CD4-positive, alpha-beta T cell treated with Interleukin-4 for 1 hour (primary cell): ENCODE results near the gene IFT57.

Experiments
- DNase-seq, 2 donors: peaks; one replicate each; pipeline ENCODE4 v3.0.0-alpha.2; 2020 to 2022

Gene IFT57

DNA sequence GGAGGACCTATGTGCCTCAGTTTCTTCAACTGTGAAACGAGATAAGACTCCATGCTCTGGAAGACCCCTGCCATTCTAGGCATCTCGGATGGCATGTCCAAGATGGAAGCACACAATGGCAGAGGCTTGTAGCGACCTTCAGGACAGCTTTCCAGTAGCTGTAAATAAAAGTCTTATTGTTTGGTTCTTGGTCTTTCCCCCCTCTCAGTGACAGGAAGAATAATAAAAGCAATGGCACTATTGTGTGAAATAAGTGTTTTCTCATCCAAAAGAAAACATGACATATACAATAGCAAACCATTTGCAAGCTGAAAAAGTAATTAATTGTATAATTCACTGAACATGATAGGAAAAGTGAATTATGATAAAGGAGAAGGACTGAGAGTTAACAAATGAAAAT lies 98.9 kb downstream of the IFT57 start:
- DNase-seq: no peak

DNA sequence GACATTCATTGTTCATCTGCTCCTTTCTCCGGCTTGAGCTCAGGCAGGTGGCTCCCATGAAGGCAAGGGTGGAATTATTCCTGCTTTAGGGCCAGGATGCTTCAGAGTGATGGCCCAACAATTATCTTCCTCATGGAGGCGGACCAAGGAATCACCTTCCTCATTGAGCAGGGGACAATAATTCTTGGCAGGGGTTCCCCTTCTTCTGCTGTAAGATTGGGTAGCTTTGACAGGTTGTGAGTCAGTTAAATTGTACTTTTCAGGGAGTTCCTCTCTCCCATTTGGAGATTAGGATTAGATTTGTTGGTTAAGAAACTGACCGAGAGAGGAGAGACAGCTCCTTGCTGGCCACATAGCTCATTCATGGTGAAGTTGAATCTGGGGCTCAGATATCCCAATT lies 99.9 kb downstream of the IFT57 start:
- DNase-seq: no peak

DNA sequence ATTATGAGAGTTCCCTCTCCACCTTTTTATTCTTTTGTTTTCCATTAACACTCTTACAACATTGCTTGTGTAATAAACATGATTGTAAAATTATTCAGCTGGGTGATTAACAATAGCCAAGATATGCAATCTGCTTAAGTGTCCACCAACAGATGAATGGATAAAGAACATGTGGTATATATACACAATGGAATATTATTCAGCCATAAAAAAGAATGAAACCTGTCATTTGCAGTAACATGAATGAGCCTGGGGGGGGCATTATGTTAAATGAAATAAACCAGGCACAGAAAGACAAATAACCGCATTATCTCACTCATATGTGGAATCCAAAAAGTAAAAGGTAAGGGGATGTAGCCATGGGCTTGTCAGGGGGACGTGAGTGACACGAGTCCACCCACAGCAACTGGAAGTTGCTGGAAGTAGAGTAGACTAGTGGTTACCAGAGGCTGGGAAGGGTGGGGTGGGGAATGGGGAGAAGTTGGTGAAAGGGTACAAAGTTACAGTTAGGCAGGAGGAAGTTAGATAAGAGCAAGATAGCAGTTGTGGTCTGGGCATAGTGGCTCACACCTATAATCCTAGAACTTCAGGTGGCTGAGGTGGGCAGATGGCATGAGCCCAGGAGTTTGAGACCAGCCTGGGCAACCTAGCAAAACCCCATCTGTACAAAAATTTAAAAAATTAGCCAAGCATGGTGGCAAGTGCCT lies 102.7 kb downstream of the IFT57 start:
- DNase-seq: no peak

DNA sequence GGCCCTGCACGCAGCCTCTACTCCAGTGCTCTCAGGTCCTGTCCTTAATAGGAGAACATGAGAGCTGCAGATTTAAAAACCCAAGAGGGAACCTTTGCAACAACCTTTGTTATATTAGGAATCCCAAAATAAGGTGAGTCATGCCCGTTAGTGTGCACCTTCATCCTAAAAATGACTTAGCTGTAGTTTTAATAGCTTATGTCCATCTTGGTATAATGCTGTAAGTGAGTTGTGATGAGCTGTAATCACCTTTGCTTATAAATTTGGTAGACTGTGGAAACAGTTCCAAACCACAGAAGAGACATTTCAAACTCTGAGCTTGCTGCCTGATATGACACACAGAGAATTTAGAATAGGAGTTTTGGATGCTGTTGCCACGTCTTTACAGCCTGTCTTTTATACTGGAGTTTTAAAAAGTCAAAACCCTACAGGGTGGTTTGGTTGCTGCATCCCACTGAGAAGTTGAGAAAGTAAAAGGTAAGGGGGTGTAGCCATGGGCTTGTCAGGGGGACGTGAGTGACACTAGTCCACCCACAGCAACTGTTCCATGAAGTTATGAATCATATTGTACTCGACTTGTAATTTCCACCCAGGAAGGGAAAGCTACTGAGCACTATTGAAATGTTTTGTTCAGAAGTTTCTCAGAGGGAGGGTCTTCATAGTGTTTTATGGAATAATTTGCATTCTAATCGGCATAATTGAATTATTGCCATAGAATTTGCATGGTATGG lies 104.0 kb downstream of the IFT57 start:
- DNase-seq: no peak

DNA sequence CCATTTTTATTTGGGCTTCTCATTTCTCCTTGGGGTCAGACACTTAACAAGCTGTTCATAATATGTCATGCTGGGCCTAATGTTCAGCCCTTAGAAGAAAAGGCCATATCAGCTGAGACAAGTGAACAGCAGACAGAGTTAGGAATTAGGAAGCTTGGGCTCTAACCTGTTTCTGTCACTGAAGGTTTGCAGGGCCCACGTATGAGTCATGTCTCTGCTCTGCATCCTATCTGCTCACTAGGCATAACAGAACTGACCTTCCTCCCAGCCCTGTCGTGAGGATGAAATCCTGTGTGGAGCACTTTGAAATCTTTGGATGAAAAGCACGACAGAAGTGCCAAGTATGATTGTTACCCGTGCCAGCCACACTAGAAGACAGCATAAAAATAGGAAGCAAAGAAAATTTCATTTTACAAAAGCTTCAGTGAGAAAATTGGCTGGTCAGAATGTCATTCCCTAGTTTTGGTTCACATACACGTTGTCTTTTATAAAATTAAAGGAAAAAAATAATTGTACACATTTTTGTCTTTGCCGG lies 104.9 kb downstream of the IFT57 start:
- DNase-seq: no peak

DNA sequence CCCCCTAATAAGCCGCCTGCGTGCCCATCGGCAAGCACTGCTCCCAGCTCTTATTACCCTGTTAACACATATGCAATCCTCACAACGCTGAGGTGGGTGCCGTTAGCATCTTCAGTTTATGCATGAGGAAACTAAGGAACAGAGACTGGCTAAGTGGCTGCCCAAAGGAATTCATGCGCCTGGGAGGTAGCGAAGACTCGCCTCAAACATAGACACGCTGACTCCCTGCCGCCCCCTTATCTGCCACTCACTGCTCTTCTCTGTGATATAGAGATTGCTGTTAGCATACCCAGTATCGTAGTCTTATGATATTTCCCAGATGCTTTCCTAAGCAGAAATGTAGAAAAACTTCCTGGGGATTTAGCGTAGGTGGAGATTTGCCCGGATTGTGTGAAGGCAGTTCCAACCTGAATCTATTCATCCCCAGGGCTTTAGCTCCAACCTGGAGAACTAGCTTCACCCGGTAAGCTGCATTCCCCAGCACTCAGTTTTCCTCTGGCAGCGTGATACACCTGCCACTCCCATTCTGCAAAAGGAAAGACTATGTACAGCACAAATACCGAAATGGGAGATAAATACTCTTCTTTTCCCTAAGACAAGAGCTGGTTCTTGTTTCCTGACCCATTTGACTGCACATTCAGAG lies 107.7 kb downstream of the IFT57 start:
- no peak for DNase-seq

DNA sequence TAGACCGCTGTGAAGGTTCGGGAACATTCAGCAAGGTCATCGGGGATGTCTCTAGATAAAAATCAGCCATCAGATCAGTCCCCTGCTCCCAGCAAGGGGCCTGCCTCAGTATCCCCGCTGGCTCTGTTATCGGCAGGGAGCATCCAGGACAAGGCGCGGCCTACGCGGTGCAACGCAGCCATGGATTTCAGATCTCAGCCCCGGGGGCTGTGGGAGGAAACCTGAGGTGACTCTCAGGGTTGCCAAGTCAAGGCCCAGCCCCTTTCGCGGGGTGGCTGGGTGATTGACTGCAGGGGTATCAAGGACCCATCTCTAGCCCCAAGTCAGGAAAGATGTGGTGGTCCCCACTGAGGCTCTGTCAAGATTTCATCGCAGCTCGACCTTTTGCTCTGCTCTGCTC lies 108.2 kb downstream of the IFT57 start:
- DNase-seq: no peak

DNA sequence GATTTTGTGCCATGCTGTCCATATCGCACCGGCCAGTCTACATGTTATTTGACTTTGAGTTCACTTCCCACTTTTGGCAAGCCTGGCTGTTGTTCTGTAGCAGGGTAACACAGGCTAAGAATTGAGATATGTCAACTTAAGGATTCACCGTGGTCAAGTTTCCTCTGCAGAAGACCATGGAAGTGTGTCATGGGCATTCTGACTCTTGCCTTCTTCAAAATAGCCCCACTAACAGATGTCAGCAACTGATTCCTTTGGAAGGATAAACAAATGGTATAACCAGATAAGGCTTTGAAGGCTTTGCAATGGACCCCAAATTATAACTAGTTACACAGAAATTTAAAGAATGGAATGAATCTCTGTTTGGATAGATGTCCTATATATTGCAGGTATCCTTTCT lies 111.3 kb downstream of the IFT57 start:
- no peak for DNase-seq
